ENCODE results near the gene ZBTB7B.

ZBTB7B gene

GRCh38 chr1:155017041-155017945, 14.7 kb downstream of the ZBTB7B start:
- DNase-seq (ENCODE audit: low read depth): peak; percentile 80

DNA sequence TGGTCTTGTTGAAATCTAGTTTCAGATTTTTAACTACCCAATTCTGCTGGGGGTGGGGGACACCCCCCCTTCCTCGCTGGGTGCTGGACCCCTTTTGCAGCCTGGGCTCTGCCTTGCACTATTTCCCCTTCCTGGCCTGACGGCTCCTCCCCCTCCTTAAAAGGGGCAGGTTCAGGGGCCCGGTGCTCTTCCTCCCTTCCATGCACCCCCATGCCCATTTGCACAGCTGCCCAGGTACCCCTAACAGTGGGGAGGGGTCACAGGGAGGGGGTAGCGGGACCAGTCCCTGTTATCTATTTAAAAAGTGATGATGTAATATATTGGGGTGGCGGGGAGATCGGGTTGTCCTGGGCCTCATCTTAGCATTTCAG, 15.3 kb downstream of the ZBTB7B start:
- DNase-seq (ENCODE audit: low read depth): no peak

DNA sequence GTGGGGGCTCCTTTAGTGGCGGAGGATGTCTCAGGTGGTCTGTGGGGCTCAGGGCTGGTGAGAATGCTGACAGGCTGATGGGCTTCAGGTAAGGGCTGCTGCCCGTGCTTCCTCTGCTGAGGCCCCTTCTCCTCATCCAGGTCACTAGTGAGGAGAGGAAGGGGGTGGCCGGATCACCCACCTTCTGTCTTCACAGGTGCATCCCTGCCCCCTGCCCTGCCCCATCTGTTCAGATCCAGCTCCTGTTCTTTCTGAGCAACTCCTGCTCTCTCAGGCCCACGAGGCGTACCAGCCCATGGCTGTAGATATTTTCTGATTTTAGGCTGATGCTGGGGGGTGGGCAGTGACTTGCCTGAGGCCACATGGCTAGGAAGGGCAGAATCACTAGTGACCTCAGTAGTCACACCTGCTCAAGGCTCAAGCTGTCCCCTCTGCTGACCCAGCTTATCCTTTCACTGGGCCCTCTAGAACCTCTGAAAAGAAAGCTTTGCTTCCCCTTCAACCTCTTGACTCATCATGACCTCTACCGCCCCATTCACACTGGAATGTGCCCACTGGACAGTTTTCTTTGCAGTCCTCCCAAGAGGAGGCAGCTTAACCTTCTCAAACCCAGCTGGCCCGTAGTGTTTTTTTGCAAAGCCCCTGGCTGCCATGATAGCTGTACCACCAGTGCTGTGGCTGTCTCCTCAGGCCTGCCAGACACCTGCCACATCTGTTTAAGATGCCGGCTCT, 16.2 kb downstream of the ZBTB7B start:
- DNase-seq (ENCODE audit: low read depth): no peak

- no peak for DNase-seq (ENCODE audit: low read depth)
These were observed 17.0 kb downstream of the ZBTB7B start for GRCh38 chr1:155019377-155020245.

DNA sequence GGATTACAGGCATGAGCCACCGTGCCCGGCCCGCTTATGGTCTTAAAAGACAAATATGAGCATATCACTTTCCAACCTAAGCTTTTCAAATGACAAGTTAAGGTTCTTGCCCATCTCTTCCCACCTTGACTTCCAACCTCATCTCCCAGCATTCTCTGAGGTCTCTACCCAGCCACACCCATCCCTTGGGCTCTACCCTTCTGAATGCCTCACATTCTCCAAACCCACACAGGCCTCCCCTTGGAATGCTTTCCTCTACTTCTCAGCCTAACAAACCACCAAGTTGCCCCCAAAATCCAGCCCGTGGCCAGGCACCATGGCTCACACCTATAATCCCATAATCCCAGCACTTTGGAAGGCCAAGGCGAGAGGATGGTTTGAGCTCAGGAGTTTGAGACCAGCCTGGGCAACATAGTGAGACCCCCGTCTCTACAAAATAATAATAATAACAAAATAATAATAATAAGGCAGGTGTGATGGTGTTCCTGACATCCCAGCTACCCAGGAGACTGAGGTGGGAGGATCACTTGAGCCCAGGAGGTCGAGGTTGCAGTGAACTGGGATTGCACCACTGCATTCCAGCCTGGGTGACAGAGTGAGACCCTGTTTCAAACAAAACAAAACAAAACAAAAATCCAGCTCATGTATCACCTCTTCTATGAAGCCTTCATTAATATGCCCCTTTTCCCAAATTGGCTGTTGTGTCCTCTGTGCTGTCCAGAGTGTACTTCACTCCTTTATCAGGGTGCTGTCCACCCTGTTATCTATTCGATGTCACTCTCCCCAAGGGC, 19.7 kb downstream of the ZBTB7B start:
- DNase-seq (ENCODE audit: low read depth): no peak

- DNase-seq (ENCODE audit: low read depth): no peak
These were observed 20.3 kb downstream of the ZBTB7B start for GRCh38 chr1:155022927-155023236.

- no peak for DNase-seq (ENCODE audit: low read depth)
These were observed 21.0 kb downstream of the ZBTB7B start for GRCh38 chr1:155023627-155024026.

DNA sequence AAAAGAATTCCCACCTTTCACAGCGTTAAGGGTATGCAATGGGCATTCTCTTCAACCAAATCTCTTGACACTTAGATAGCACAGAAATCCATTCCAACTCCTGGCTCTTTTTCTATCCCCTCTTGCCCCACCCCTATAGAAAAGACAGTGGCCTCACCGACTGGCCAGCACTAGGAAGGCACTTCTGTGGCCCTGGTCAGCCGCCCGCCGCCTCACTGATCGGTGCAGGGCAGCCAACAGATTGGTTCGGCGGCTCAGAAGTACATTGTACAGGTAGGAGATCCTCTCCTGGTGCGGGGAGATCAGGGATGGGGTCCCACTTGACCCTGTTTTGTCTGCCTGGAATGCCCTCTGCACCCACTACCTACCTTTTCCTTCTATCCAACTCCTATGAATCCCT, 21.7 kb downstream of the ZBTB7B start:
- no peak for DNase-seq (ENCODE audit: low read depth)

GRCh38 chr1:155026154-155026553, 23.6 kb downstream of the ZBTB7B start:
- DNase-seq (ENCODE audit: low read depth): no peak

- DNase-seq (ENCODE audit: low read depth): no peak
These were observed 24.0 kb downstream of the ZBTB7B start for GRCh38 chr1:155026588-155026987.

DNA sequence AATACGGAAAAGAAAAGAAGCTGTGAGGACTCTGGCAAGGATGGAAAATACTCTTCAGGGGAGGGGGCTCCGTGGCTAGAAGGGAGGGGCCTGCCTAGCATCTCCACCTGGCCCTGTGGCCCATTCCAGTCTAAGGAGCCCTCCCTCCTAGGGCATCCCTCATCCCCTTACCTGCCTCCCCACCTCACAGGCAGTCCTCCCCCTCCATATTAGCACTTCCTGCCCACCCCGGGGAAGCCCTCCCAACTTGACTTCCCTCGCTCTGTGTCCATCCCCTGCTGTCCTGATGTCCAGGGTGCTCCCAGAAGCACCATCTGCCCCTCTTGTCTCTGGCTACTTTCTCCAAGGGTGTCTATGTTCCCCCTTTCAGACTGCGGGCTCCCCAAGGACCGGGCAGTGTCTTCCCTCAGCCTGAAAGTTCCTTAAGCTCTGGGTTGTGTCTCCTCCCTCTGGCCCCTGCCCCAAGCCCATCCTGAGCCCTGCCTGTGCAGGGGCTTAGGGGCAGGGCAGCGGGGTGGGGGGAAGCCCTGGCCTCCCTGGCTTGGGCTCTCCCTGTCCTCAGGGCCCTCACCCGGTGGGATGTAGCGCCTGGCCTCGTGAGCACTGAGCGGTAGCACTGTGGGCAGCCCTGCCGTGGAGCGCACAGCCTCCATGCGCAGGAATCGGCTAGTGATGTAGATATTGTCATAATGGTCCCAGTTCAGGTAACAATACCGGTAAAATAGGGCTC, 27.1 kb downstream of the ZBTB7B start:
- no peak for DNase-seq (ENCODE audit: low read depth)

DNA sequence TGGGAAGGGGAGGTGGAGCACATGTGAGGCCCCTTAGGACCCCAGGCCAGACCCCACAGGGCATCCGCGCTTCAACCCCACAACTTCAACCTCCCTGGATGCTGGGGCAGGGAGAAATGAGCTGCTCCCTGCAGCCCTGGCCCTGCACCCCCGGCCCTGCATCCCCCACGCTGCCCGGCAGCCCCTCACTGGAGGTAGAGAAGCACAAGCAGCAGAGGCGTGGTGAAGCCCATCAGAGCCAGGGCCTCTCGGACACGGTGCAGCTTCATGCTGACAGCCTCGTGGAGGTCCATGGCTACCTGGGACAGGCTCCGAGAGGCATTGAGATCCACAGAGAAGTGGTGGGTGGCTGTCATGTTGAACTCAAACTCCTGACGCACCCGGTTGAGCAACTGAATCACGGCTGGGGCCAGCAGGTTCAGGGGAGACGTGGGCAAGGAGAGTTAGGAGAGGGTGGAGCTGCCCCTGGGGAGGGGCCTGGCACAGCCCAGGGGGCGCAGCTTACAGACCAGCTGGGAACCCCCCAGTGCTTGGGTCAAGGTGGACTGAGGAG, 27.7 kb downstream of the ZBTB7B start:
- DNase-seq (ENCODE audit: low read depth): no peak

- DNase-seq (ENCODE audit: low read depth): no peak
These were observed 28.3 kb downstream of the ZBTB7B start for GRCh38 chr1:155030899-155031298.

- no peak for DNase-seq (ENCODE audit: low read depth)
These were observed 30.3 kb downstream of the ZBTB7B start for GRCh38 chr1:155032886-155033285.

GRCh38 chr1:155033524-155033923, 30.9 kb downstream of the ZBTB7B start, which contains the start of the genes DCST1 and DCST2:
TSS of gene DCST1 (plus strand) at chr1:155033824. CDS start at chr1:155034037, 213 bp downstream.
TSS of gene DCST2 (minus strand) at chr1:155033781. CDS start at chr1:155033701, 80 bp downstream.
- DNase-seq (ENCODE audit: low read depth): no peak

DNA sequence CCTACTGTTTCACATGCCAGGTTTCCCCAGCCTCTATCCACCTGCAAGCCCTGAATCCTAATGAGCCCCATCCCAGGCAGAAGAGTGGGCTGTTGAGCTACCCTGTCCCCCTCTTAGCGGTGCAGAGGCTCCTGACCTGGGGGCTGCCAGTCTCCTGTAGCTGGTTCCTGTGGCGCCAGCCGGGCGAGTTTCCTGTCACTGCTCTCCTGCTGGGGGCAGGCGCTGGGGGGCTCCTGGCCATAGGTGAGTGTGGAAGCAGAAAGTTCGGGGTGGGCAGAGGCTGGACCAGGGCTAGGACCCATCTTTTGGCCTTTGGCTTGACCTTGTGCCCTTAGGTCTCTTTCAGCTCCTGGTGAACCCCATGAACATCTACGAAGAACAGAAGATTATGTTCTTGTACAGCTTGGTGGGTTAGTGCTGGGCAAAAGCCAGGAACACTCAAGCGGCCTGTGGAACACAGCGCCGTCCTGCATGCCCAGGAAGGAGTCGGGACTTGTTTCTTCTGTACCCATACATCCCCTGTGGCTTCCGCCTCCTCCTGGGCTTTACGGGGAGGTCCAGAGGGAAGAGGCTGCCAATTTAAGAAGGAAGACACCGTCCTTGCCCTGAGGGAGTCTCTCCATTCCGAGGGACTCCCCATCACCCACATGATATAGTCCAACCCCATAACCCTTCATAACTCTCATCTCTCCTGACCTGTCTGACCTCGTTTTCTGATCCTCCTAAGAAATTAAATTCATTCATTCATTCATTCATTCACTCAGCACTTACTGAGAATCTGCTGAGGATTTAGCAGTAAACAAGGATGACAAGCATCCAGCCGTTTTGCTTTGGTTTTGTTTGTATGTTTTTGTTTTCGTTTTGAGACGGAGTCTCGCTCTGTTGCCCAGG, 32.0 kb downstream of the ZBTB7B start:
- no peak for DNase-seq (ENCODE audit: low read depth)

DNA sequence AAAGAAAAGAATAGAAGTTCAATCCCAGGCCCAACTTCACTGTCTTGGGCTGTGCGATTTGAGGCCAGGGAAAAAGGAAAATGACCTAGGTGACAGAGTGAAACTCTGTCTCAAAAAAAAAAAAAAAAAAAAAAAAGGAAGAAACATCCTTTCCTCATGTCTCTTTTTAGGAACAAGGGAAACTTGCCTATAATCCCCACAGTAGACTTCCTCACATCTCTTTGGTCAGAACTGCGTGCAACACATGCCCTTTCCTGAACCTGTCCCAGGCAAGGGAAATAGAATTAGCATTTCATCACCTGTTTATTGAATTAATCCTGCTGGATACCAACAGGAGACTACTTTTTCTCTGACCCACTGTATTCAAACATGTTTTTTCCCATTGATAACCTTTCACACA, 33.3 kb downstream of the ZBTB7B start:
- DNase-seq (ENCODE audit: low read depth): no peak

DNA sequence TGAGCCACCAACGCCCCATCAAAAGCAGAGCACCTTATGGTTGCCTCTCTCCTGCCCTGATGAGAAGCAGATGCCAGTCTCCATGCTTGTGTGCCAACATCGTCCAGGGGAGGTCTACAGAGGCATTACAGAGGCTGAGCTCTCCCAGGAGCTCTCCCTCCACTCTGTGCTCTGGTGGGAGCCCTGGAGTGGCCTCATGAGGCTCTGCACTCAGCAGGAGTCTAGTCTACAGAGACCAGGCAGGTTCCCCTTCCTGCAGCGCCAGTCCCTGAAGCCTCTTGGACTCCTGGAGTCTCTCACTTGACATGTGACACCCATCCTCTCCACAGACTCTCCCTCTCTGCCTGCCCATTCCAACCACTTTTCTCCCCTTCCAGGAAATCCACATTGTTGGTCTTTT, 34.4 kb downstream of the ZBTB7B start:
- no peak for DNase-seq (ENCODE audit: low read depth)

DNA sequence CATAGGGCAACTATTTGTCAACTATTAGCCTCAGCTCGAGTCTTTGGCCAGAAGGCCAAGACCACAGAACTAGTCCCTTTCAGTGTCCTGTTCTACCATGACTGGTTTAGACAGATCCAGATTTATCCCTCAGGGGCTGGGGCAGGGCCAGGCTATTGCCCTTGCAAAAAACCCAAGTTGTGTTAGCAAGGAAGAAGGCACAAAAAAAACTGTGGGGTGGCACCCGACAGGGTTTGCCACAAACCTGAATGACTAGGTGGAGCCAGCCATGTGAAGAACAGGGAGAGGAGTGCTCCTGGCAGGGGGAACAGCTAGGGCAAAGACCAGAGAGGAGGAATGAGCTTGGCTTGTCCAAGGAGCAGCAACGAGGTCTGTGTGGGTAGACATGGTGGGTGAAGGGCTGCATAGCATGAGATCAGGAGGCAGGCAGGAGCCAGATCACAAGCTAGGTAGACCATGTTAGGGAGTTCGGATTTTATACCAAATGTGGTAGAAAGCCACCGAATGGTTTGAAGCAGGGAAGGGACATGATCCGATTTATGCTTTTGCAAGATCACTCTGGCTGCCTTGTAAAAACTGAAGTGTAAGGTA, 35.3 kb downstream of the ZBTB7B start:
- DNase-seq (ENCODE audit: low read depth): no peak
